NB4 (cell line): ENCODE measurements around the gene CYB5R3.
"Not testable (repeated sequence)": the region's sequence is repeated elsewhere in the genome, so short reads cannot be mapped to it uniquely, and the experiment has no call there.

Experiments used
- DNase-seq: peaks from one replicate; pipeline ENCODE4 v3.0.0; 2010; ENCODE audit warnings: low read depth
- H3K4me3 ChIP-seq: one replicate; pipeline ENCODE4 v1.5.1; 2011; ENCODE audit warnings: mild to moderate bottlenecking, low read depth, low read length, moderate library complexity
- MAX ChIP-seq: IDR thresholded peaks from 2 replicates; pipeline ENCODE4 v1.6.1; 2011; ENCODE audit warnings: low read depth, low read length
- MYC ChIP-seq: IDR thresholded peaks from 2 replicates; pipeline ENCODE4 v1.6.1; 2011; ENCODE audit warnings: low read depth, low read length
- POLR2A ChIP-seq: IDR thresholded peaks from 2 replicates; pipeline ENCODE4 v1.6.1; 2011; ENCODE audit warnings: mild to moderate bottlenecking; ENCODE audit not compliant: insufficient read length; ENCODE audit errors: extremely low read depth
- TF ChIP-seq, protein P1 (sequence below): IDR thresholded peaks from one replicate; pipeline ENCODE4 v1.5.1; 2012; ENCODE audit warnings: low read depth, low read length

CYB5R3 gene

GRCh38 chr22:42679691-42680090, 30.5 kb upstream of the CYB5R3 start:
- no peak for TF ChIP-seq MAX
- TF ChIP-seq, protein P1, sequence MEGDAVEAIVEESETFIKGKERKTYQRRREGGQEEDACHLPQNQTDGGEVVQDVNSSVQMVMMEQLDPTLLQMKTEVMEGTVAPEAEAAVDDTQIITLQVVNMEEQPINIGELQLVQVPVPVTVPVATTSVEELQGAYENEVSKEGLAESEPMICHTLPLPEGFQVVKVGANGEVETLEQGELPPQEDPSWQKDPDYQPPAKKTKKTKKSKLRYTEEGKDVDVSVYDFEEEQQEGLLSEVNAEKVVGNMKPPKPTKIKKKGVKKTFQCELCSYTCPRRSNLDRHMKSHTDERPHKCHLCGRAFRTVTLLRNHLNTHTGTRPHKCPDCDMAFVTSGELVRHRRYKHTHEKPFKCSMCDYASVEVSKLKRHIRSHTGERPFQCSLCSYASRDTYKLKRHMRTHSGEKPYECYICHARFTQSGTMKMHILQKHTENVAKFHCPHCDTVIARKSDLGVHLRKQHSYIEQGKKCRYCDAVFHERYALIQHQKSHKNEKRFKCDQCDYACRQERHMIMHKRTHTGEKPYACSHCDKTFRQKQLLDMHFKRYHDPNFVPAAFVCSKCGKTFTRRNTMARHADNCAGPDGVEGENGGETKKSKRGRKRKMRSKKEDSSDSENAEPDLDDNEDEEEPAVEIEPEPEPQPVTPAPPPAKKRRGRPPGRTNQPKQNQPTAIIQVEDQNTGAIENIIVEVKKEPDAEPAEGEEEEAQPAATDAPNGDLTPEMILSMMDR = no peak
- TF ChIP-seq POLR2A = no peak
- TF ChIP-seq MYC = no peak
- DNase-seq = no peak
- no peak overlapping the region for H3K4me3 ChIP-seq

- no peak overlapping the region for H3K4me3 ChIP-seq
- DNase-seq = no peak
- no peak for TF ChIP-seq POLR2A
- TF ChIP-seq, protein P1 = no peak
- TF ChIP-seq MYC = no peak
These were observed 29.7 kb upstream of the CYB5R3 start for GRCh38 chr22:42678894-42679293.

DNA sequence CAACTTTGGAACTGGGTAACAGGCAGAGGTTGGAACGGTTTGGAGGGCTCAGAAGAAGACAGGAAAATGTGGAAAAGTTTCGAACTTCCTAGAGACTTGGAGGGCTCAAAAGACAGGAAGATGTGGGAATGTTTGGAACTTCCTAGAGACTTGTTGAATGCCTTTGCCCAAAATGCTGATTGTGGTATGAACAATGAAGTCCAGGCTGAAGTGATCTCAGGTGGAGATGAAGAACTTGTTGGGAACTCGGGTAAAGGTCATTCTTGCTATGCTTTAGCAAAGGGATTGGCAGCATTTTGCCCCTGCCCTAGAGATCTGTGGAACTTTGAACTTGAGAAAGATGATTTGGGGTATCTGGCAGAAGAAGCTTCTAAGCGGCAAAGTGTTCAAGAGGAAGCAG, 28.7 kb upstream of the CYB5R3 start:
- H3K4me3 ChIP-seq, DNase-seq: not testable (repeated sequence)

DNA sequence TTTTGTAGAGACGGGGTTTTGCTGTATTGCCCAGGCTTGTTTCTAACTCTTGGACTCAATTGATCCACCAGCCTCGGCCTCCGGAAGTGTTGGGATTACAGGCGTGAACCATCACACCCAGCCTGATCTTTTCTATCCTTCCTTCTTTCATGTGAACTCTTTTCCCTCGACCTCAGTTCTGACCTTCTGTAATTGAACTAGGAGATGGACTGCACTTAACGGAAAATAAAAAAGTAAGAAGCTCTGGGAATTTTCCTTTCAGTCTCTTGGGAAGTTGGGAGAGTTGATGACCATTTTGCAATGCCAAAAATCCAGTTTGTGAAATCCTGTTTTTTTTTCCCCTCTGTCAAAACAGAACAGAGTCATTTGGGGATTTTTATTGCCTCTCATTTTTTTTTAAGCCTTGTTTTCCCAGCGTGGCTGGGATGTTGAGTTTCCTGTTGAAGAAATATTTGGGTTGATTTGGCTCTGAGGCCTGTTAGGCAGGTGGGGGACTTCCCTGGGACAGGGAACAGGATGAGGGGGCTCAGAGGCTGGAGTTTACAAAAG, 26.9 kb upstream of the CYB5R3 start:
- DNase-seq = no peak
- no peak overlapping the region for H3K4me3 ChIP-seq
- TF ChIP-seq POLR2A (no peak), MAX (no peak)

GRCh38 chr22:42673898-42674401, 24.8 kb upstream of the CYB5R3 start:
- H3K4me3 ChIP-seq = no peak overlapping the region
- TF ChIP-seq, protein P1 = no peak
- TF ChIP-seq MAX (no peak), POLR2A (no peak)
- DNase-seq = no peak

- not testable (repeated sequence) for DNase-seq, H3K4me3 ChIP-seq
These were observed 23.9 kb upstream of the CYB5R3 start for GRCh38 chr22:42673071-42673470.

DNA sequence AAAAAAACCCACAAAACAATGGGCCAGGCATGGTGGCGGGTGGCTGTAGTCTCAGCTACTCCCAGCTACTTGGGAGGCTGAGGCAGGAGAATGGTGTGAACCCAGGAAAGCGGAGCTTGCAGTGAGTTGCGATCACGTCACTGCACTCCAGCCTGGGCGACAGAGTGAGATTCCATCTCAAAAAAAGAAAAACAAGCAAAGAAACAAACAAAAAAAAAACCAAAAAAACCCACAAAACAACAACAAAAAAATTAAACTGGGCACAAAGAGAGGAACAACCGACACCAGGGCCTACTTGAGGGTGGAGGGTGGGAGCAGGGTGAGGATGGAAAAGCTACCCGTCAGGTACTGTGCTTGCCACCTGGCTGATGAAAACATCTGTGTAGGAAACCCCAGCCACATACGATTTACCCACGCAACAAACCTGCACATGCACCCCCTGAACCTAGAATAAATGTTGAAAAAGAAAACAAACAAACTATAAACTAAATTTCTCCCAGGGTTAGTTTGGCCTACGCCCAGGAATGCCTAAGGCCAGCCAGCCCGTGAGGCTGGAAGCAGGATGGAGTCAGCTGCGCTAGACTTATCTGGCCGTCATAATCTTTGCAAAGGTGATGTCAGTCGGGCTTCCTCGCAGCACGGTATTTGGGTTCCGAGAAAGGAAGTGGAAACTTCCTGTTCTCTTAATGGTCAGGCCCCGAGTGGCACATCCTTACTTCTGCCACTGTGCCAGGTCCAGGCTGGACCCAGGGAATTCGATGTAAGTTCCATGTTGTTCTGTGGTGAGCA, 21.9 kb upstream of the CYB5R3 start:
- no peak overlapping the region for H3K4me3 ChIP-seq
- DNase-seq = no peak
- TF ChIP-seq MAX (no peak), POLR2A (no peak), MYC (no peak)
- TF ChIP-seq, protein P1 = no peak
